Raji (cell line): ENCODE measurements around the gene CSRP2.

ENCODE experiments used
- POLR2A ChIP-seq: IDR thresholded peaks from 2 replicates; pipeline ENCODE4 v1.6.1; 2011; ENCODE audit warnings: low read depth, low read length, control low read depth; ENCODE audit not compliant: insufficient read depth

CSRP2 gene

GRCh38 chr12:76852106-76852505 is 26.7 kb downstream of the CSRP2 start:
- no peak for TF ChIP-seq POLR2A

GRCh38 chr12:76848132-76848531 is 30.7 kb downstream of the CSRP2 start:
- TF ChIP-seq POLR2A: no peak

GRCh38 chr12:76847260-76847659 is 31.6 kb downstream of the CSRP2 start:
- TF ChIP-seq POLR2A: no peak

- no peak for TF ChIP-seq POLR2A
Observed at GRCh38 chr12:76836633-76837032, 42.2 kb downstream of the CSRP2 start.

- no peak for TF ChIP-seq POLR2A
Observed at GRCh38 chr12:76830436-76830835, 48.4 kb downstream of the CSRP2 start.

GRCh38 chr12:76820888-76821482 is 57.8 kb downstream of the CSRP2 start:
- TF ChIP-seq POLR2A: no peak

GRCh38 chr12:76813972-76814371 is 64.8 kb downstream of the CSRP2 start:
- TF ChIP-seq POLR2A: no peak

- TF ChIP-seq POLR2A: no peak
Observed at GRCh38 chr12:76813265-76813664, 65.6 kb downstream of the CSRP2 start.

- no peak for TF ChIP-seq POLR2A
Observed at GRCh38 chr12:76811976-76812375, 66.8 kb downstream of the CSRP2 start.

- no peak for TF ChIP-seq POLR2A
Observed at GRCh38 chr12:76810671-76811419, 68.0 kb downstream of the CSRP2 start.
